HG03575 (cell line): ENCODE results near the gene CDK14.
"Not testable (repeated sequence)": the region's sequence is repeated elsewhere in the genome, so short reads cannot be mapped to it uniquely, and the experiment has no call there.

Experiments used
- ATAC-seq: cut with Tn5 transposase; IDR thresholded peaks from one replicate; pipeline ENCODE4 v1.9.1; 2021; ENCODE audit not compliant: unreplicated experiment, insufficient number of reproducible peaks, low FRiP score; ENCODE audit errors: extremely low read depth

The CDK14 gene

GRCh38 chr7:90736968-90737939 is 141.1 kb downstream of the CDK14 start:
- peak; percentile 93 for ATAC-seq

- ATAC-seq = no peak
Observed at GRCh38 chr7:90738249-90738648, 142.1 kb downstream of the CDK14 start.

- no peak for ATAC-seq
Observed at GRCh38 chr7:90739716-90740115, 143.6 kb downstream of the CDK14 start.

GRCh38 chr7:90740386-90740785 is 144.3 kb downstream of the CDK14 start:
- no peak for ATAC-seq

- ATAC-seq = no peak
Observed at GRCh38 chr7:90743626-90744025, 147.5 kb downstream of the CDK14 start.

- no peak for ATAC-seq
Observed at GRCh38 chr7:90747516-90747915, 151.4 kb downstream of the CDK14 start.

- no peak for ATAC-seq
Observed at GRCh38 chr7:90749262-90749661, 153.1 kb downstream of the CDK14 start.

- no peak for ATAC-seq
Observed at GRCh38 chr7:90749774-90750173, 153.7 kb downstream of the CDK14 start.

- no peak for ATAC-seq
Observed at GRCh38 chr7:90751595-90751994, 155.5 kb downstream of the CDK14 start.

GRCh38 chr7:90752051-90752450 is 155.9 kb downstream of the CDK14 start:
- ATAC-seq = no peak

GRCh38 chr7:90755041-90755440 is 158.9 kb downstream of the CDK14 start:
- ATAC-seq = no peak

- no peak for ATAC-seq
Observed at GRCh38 chr7:90756366-90756765, 160.2 kb downstream of the CDK14 start.

- not testable (repeated sequence) for ATAC-seq
Observed at GRCh38 chr7:90757565-90757950, 161.4 kb downstream of the CDK14 start.

- ATAC-seq = no peak
Observed at GRCh38 chr7:90758933-90759562, 162.9 kb downstream of the CDK14 start.

GRCh38 chr7:90759710-90760109 is 163.6 kb downstream of the CDK14 start:
- no peak for ATAC-seq

- ATAC-seq = no peak
Observed at GRCh38 chr7:90760892-90761291, 164.8 kb downstream of the CDK14 start.

GRCh38 chr7:90761584-90761983 is 165.5 kb downstream of the CDK14 start:
- ATAC-seq = no peak

GRCh38 chr7:90763108-90763507 is 167.0 kb downstream of the CDK14 start:
- ATAC-seq = no peak

GRCh38 chr7:90764848-90765570 is 168.9 kb downstream of the CDK14 start:
- ATAC-seq = no peak
